Activated naive CD8-positive, alpha-beta T cell (primary cell): Measurements from ENCODE around the gene GAP43.

ENCODE experiments used
- H3K27ac Mint-ChIP-seq: one replicate; pipeline ENCODE4 v1.8.0; 2021; ENCODE audit warnings: mixed read lengths
- H3K27me3 Mint-ChIP-seq: one replicate; pipeline ENCODE4 v1.8.0; 2021; ENCODE audit warnings: mixed read lengths
- H3K36me3 Mint-ChIP-seq: one replicate; pipeline ENCODE4 v1.8.0; 2021; ENCODE audit warnings: mixed read lengths
- H3K4me1 Mint-ChIP-seq: one replicate; pipeline ENCODE4 v1.8.0; 2021; ENCODE audit warnings: low read depth, mixed read lengths
- H3K4me3 Mint-ChIP-seq: one replicate; pipeline ENCODE4 v1.8.0; 2021; ENCODE audit warnings: mild to moderate bottlenecking, mixed read lengths
- H3K9me3 Mint-ChIP-seq: one replicate; pipeline ENCODE4 v1.8.0; 2021; ENCODE audit warnings: low read depth, mixed read lengths

GAP43 gene

DNA sequence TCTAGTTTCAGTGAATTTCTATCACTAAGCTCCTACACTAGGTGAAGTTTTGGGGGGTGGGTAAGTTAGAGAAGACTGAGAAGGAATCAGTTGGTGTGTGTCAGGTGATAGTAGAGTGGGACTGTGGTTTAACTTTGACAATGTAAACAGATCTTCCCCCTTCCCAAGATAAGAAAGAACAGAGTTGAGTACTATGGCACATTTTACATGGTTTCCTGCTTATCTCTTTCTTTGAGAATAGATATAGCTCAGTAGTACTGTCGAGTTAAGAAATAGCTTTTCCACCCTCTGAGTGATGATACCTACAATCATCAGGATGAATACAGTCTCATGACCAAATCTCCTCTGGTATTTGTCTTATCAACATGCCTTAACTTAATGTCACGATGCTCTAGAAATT lies 42.8 kb downstream of the GAP43 start:
- Mint-ChIP-seq H3K36me3 (no peaks in the 10 kb centered on the region), H3K4me1 (peaks cover 13% of the 10 kb centered on the region), H3K4me3 (no peak overlapping the region), H3K9me3 (no peaks in the 10 kb centered on the region), H3K27ac (no peak overlapping the region), H3K27me3 (peaks cover 2% of the 10 kb centered on the region)

GRCh38 chr3:115666920-115667737 lies 43.8 kb downstream of the GAP43 start:
- H3K9me3 Mint-ChIP-seq, result no peaks in the 10 kb centered on the region
- no peak overlapping the region for H3K4me3 Mint-ChIP-seq
- H3K36me3 Mint-ChIP-seq, result no peaks in the 10 kb centered on the region
- peak overlapping the region; percentile 24 for H3K27ac Mint-ChIP-seq
- H3K4me1 Mint-ChIP-seq, result peaks cover 13% of the 10 kb centered on the region
- peaks cover 2% of the 10 kb centered on the region for H3K27me3 Mint-ChIP-seq

GRCh38 chr3:115667738-115668065 lies 44.4 kb downstream of the GAP43 start:
- Mint-ChIP-seq H3K27me3 (peaks cover 2% of the 10 kb centered on the region), H3K9me3 (no peaks in the 10 kb centered on the region), H3K36me3 (no peaks in the 10 kb centered on the region), H3K4me1 (peaks cover 13% of the 10 kb centered on the region), H3K4me3 (no peak overlapping the region), H3K27ac (no peak overlapping the region)

DNA sequence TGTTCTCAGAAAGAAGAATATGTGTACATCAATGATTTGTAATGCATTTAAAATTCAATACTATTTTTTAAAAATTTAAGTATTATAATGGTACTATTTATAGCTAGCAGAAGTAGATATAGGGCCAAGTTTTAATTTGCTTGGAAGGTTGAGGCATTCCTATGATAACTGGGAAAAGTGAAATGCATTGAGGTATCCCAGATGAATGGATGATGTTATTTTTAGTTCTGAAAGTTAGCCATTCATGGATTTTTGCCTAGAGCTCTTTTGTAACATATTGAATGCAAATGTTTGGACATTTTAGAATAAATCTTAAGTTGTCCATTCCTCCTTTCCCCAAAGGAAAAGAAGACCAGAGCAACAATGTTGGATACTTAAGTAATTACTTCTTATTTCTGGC lies 47.6 kb downstream of the GAP43 start:
- Mint-ChIP-seq H3K27ac (no peak overlapping the region), H3K4me1 (peaks cover 9% of the 10 kb centered on the region), H3K36me3 (no peaks in the 10 kb centered on the region), H3K9me3 (no peaks in the 10 kb centered on the region), H3K27me3 (peaks cover 2% of the 10 kb centered on the region), H3K4me3 (no peak overlapping the region)

GRCh38 chr3:115671761-115672455 lies 48.6 kb downstream of the GAP43 start:
- peaks cover 5% of the 10 kb centered on the region for H3K27me3 Mint-ChIP-seq
- H3K36me3 Mint-ChIP-seq, result no peaks in the 10 kb centered on the region
- peaks cover 9% of the 10 kb centered on the region for H3K4me1 Mint-ChIP-seq
- no peak overlapping the region for H3K27ac Mint-ChIP-seq
- H3K4me3 Mint-ChIP-seq, result no peak overlapping the region
- no peaks in the 10 kb centered on the region for H3K9me3 Mint-ChIP-seq

- Mint-ChIP-seq H3K27me3 (peaks cover 11% of the 10 kb centered on the region), H3K9me3 (no peaks in the 10 kb centered on the region), H3K27ac (no peak overlapping the region), H3K4me3 (no peak overlapping the region), H3K36me3 (no peaks in the 10 kb centered on the region), H3K4me1 (no peaks in the 10 kb centered on the region)
Observed at GRCh38 chr3:115673881-115674280, 50.6 kb downstream of the GAP43 start.

DNA sequence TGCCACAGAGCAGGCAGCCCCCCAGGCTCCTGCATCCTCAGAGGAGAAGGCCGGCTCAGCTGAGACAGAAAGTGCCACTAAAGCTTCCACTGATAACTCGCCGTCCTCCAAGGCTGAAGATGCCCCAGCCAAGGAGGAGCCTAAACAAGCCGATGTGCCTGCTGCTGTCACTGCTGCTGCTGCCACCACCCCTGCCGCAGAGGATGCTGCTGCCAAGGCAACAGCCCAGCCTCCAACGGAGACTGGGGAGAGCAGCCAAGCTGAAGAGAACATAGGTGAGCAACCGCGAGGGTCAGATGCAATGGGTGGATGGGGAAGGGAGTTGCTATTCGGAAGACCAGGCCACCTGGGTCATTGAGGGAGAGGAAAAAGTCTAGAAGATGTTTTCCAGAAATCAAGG lies 53.0 kb downstream of the GAP43 start:
- H3K4me1 Mint-ChIP-seq, result no peaks in the 10 kb centered on the region
- H3K27ac Mint-ChIP-seq, result no peak overlapping the region
- H3K9me3 Mint-ChIP-seq, result no peaks in the 10 kb centered on the region
- no peak overlapping the region for H3K4me3 Mint-ChIP-seq
- H3K36me3 Mint-ChIP-seq, result no peaks in the 10 kb centered on the region
- peaks cover 14% of the 10 kb centered on the region for H3K27me3 Mint-ChIP-seq

DNA sequence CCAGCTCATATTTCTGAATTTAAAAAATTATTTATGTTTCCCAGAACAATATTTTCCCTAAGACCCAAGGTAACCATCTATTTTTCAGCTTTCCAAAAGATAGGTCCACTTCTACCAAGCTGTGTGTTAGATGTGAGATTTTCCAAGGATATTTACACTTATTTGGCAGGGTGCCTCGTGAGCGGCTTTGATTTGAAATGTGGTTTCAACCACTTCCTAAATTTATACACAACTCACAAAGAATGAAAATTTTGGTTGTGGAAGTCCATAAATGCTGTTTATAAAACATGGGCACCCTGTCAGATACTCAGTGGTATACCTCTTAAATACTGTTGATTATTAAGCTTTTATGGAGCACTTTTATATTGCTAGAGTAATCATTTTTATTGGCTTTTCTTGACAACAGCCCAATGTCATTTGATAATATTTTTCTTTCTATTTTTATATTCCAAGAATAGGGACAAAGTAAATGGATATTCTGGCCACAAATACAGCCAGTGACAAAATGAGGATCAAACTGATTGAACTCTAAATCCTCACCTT lies 57.6 kb downstream of the GAP43 start:
- H3K27me3 Mint-ChIP-seq, result peaks cover 19% of the 10 kb centered on the region
- H3K9me3 Mint-ChIP-seq, result no peaks in the 10 kb centered on the region
- no peak overlapping the region for H3K27ac Mint-ChIP-seq
- no peaks in the 10 kb centered on the region for H3K36me3 Mint-ChIP-seq
- no peaks in the 10 kb centered on the region for H3K4me1 Mint-ChIP-seq
- no peak overlapping the region for H3K4me3 Mint-ChIP-seq

- peaks cover 18% of the 10 kb centered on the region for H3K27me3 Mint-ChIP-seq
- H3K4me1 Mint-ChIP-seq, result no peaks in the 10 kb centered on the region
- H3K27ac Mint-ChIP-seq, result no peak overlapping the region
- H3K4me3 Mint-ChIP-seq, result no peak overlapping the region
- H3K36me3 Mint-ChIP-seq, result no peaks in the 10 kb centered on the region
- no peaks in the 10 kb centered on the region for H3K9me3 Mint-ChIP-seq
Observed at GRCh38 chr3:115681736-115682135, 58.4 kb downstream of the GAP43 start.

GRCh38 chr3:115683305-115683704 lies 60.0 kb downstream of the GAP43 start:
- H3K36me3 Mint-ChIP-seq, result no peaks in the 10 kb centered on the region
- H3K4me1 Mint-ChIP-seq, result no peaks in the 10 kb centered on the region
- no peaks in the 10 kb centered on the region for H3K9me3 Mint-ChIP-seq
- H3K4me3 Mint-ChIP-seq, result no peak overlapping the region
- H3K27me3 Mint-ChIP-seq, result peaks cover 12% of the 10 kb centered on the region
- H3K27ac Mint-ChIP-seq, result no peak overlapping the region

GRCh38 chr3:115683773-115684172 lies 60.5 kb downstream of the GAP43 start:
- H3K4me1 Mint-ChIP-seq, result no peaks in the 10 kb centered on the region
- H3K27ac Mint-ChIP-seq, result no peak overlapping the region
- H3K36me3 Mint-ChIP-seq, result no peaks in the 10 kb centered on the region
- no peaks in the 10 kb centered on the region for H3K9me3 Mint-ChIP-seq
- H3K27me3 Mint-ChIP-seq, result peaks cover 13% of the 10 kb centered on the region
- no peak overlapping the region for H3K4me3 Mint-ChIP-seq

- Mint-ChIP-seq H3K9me3 (no peaks in the 10 kb centered on the region), H3K27me3 (peaks cover 10% of the 10 kb centered on the region), H3K27ac (no peak overlapping the region), H3K4me1 (no peaks in the 10 kb centered on the region), H3K36me3 (no peaks in the 10 kb centered on the region), H3K4me3 (no peak overlapping the region)
Observed at GRCh38 chr3:115685097-115685496, 61.8 kb downstream of the GAP43 start.

- Mint-ChIP-seq H3K9me3 (no peaks in the 10 kb centered on the region), H3K27ac (no peak overlapping the region), H3K27me3 (peaks cover 5% of the 10 kb centered on the region), H3K4me3 (no peak overlapping the region), H3K36me3 (no peaks in the 10 kb centered on the region), H3K4me1 (no peaks in the 10 kb centered on the region)
Observed at GRCh38 chr3:115687721-115688120, 64.4 kb downstream of the GAP43 start.

DNA sequence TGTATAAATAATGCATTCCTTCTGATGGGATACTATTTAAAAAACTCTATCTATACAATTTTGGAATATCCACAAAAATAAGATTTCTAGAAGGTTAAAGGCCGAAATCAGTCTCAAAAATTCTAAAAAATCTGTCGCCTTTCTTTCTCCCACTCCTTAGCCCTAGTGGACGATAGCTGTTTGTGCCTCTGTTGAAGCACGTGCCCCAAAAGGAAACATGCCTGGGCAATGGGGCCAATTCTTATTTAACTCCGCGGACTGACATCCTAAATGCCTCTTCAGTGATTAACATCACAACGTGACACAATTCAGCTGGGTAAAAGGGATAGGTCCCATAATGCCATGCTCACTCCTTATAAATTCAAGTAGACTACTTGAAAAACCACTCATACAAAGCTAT lies 65.1 kb downstream of the GAP43 start:
- Mint-ChIP-seq H3K36me3 (no peaks in the 10 kb centered on the region), H3K27me3 (peaks cover 5% of the 10 kb centered on the region), H3K9me3 (no peaks in the 10 kb centered on the region), H3K4me1 (peaks cover 1% of the 10 kb centered on the region), H3K4me3 (no peak overlapping the region), H3K27ac (no peak overlapping the region)

DNA sequence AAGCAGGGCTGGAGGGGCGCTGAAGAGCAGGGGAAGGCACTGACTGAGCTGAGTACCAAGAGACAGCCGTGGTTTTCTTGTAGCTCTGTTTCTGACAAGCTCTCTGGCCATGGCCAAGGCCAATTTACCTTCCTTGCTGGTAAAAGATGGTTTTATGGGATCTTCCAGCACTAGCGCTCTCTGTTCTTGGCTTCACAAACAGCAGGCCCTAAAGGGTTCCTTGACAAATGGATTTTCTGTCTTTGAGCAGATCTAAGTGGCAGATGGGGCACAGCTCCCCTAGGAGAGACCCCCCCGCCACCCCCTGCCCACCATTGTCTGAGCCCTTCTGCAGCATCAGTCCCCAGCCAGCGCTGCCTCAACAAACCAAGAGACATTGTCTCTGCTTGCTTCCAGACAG lies 66.6 kb downstream of the GAP43 start:
- H3K4me1 Mint-ChIP-seq, result peaks cover 1% of the 10 kb centered on the region
- H3K4me3 Mint-ChIP-seq, result no peak overlapping the region
- H3K27ac Mint-ChIP-seq, result no peak overlapping the region
- peaks cover 3% of the 10 kb centered on the region for H3K27me3 Mint-ChIP-seq
- no peaks in the 10 kb centered on the region for H3K36me3 Mint-ChIP-seq
- no peaks in the 10 kb centered on the region for H3K9me3 Mint-ChIP-seq
